Embryonic facial prominence (tissue), 1 donor: ENCODE results near the gene RASGRP3.

Experiments used
- DNase-seq: peaks from one replicate; pipeline ENCODE4 v3.0.0-alpha.2; 2016; ENCODE audit errors: extremely low spot score

RASGRP3 gene

DNA sequence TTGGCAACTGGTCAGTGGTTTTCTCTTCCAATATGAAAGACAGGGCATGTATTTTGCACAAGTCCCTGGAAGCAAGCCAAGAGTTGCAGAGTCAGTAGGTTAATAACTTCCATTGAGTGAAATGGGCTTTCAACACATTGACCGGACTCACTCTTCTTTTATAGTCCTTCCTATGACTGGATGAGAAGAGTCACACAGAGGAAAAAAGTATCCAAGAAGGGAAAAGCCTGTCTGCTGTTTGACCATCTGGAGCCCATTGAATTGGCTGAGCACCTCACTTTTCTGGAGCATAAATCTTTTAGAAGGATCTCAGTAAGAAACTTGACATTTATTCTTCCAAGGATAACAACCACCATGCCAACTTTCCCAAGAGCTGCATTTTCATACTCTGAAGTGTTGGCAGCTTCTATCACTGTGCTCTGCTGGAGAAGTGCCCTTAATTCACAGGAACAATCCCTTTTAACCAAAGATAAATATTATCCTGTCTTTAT is 45.4 kb downstream of the RASGRP3 start:
- DNase-seq: no peak

DNA sequence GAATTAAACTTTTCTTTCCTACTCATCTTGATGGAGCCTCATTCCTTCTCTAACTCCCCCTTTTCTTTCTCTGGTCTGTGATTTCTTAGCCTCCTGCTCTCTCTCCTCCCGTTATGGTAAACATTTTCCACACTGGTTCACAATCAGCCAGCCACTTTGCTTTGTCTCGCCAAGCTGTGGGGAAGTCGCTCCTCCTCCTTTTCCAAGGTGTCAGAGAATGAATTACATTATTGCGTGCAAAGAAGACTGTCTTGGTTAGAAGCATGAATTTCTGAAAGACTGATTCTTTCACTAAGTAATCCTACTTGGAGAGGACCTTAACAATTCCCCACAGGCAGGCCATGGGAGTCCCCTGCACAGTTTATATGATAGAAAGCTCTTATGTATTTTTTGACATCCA is 46.1 kb downstream of the RASGRP3 start:
- DNase-seq: no peak

DNA sequence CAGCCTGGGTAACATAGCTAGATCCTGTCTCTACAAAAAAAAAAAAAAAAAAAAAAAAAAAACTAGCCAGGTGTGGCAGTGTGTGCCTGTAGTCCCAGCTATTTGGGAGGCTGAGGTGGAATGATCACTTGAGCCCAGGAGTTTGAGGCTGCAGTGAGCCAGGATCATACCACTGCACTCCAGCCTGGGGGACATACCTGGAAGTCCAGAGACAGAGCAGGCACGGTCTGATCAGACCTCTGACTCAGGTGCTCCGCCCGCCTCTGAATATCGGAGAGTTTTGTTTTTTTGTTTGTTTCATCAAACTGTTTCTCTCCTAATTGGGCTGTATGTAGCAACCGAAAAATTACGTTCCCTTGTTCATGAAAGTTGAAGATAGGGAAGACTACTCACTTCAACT is 49.2 kb downstream of the RASGRP3 start:
- no peak for DNase-seq

DNA sequence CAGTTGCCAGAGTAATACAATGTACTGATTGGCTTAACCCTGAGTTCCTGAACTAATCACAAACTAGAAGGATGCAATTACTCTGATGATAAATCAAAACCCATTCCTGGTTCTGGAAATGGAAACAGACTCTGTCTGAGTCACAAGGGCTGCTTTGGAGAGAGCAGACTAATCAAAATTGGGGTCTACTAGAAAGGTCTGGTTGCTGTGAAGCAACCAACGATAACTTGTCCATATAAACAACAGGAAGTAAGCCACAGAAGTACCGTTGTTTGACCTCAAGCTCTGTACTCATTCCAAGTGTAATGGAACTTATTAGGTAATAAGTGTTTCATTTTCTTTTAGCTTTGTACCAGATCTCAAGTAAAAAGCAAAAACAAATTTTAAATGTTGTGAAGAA is 49.7 kb downstream of the RASGRP3 start:
- no peak for DNase-seq

DNA sequence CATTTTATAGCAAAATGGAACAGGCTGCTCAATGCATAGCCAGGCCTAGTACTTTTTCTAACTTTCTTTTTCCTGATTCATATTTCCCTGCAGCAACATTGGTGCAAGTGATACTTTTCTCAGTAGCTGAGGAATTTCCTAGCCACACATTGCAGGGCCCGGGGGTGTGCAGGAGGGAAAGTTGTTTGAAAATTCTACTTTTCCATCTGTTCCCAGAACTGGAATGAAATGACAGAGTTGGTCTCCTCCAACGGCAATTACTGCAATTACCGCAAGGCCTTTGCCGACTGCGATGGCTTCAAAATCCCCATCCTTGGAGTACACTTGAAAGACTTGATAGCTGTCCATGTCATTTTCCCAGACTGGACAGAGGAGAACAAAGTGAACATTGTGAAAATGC is 50.5 kb downstream of the RASGRP3 start:
- no peak for DNase-seq

- no peak for DNase-seq
Measured at GRCh38 chr2:33528441-33528950, 52.0 kb downstream of the RASGRP3 start.

- DNase-seq: no peak
Measured at GRCh38 chr2:33529771-33530481, 53.5 kb downstream of the RASGRP3 start.

GRCh38 chr2:33530690-33531548 is 54.5 kb downstream of the RASGRP3 start:
- no peak for DNase-seq

GRCh38 chr2:33531549-33532059 is 55.2 kb downstream of the RASGRP3 start:
- no peak for DNase-seq

DNA sequence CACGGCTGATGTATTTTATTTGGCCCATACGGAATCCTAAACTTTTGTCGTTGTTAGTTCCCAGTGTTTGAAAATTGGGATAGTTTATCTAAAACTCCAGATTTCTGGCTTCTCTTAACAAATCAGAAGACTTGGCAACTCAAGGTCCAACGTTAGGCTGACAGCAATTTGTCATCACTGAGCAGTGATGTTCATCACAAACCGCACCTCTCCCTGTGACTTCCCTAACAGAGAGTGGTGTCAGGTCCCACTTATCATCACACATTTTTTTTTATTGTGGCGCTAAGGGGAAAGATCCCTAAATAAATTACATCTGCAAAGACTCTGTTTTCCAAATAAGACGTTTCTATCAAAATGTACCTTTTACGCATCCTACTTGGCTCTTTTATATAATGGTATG is 55.7 kb downstream of the RASGRP3 start:
- DNase-seq: no peak

- no peak for DNase-seq
Measured at GRCh38 chr2:33532966-33533365, 56.5 kb downstream of the RASGRP3 start.

- no peak for DNase-seq
Measured at GRCh38 chr2:33535421-33535820, 59.0 kb downstream of the RASGRP3 start.

DNA sequence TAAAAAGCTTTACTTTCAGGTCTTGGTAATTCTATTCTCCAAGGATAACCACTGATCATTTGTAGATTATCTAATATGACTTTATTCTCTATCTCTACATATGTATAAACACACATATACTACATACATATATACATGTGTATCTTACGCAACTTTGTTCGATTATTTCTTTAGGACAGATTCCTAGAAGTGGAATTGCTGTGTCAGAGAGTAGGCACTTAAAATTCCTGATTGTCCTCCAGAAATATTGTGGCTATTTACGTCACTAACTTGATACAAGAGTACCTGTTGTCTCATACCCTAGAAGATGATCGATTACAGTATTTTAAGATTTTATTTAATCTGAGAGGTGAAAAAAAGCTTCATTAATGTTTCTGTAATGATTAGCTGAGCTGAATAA is 64.8 kb downstream of the RASGRP3 start:
- no peak for DNase-seq

- DNase-seq: no peak
Measured at GRCh38 chr2:33550206-33550605, 73.8 kb downstream of the RASGRP3 start.

GRCh38 chr2:33552758-33553461 is 76.5 kb downstream of the RASGRP3 start:
- no peak for DNase-seq

DNA sequence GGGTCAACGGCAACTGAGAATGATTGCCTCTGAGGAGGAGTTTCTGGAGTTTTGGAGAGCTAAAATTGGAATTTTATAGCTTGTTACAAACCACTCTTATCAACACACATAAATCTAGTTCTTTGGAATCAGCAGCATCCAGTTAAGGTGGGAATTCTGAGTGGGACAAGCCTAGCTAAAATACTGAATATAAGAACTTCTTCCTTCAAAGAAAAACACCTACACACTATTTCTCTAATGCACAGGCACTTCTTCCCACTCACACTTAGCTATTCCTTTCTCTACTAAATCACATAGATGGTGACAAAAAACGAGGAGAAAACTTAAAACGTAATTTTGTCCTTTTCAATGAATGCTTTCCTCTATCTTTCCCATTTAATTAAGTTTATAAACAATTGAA is 79.2 kb downstream of the RASGRP3 start:
- DNase-seq: no peak

- no peak for DNase-seq
Measured at GRCh38 chr2:33559328-33559727, 82.9 kb downstream of the RASGRP3 start.

GRCh38 chr2:33560017-33560416 is 83.6 kb downstream of the RASGRP3 start:
- DNase-seq: no peak

DNA sequence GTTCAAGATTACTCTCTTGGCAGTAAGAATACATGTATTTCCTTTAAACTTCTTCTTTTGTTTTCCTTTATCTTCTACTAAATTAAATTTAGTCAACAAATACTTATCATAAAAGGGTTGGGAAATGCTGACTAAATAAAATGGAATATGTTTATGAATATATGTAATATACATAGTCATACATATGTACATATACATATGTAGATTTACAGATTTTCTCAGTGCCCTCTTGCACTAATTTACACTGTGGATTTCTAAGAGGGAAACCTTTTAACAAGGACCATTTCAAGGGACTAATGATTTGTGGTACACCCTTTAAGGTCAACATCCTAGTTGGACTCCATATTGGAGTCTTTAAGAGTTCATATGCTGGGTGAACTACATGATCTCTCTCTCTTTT is 85.4 kb downstream of the RASGRP3 start:
- no peak for DNase-seq

- DNase-seq: no peak
Measured at GRCh38 chr2:33570681-33571080, 94.2 kb downstream of the RASGRP3 start.

DNA sequence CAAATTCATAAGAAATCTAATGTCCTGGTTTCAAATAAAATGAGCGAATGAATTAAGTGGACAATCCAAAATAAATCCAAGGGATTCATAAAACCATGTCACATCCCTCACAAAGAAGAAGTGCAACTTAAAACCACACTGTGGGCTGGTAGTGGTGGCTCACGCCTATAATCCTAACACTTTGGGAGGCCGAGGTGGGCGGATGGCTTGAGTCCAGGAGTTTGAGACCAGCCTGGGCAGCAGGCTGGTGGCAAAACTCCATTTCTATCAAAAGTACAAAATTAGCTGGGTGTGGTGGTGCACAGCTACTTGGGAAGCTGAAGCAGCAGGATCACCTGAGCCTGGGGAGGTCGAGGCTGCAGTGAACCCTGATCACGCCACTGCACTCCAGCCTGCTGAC is 97.2 kb downstream of the RASGRP3 start:
- no peak for DNase-seq

- no peak for DNase-seq
Measured at GRCh38 chr2:33577084-33577483, 100.6 kb downstream of the RASGRP3 start.
